ENCODE results near the gene CDH22.
A peak's percentile ranks its signal among the peaks of the same experiment; 100 is the strongest.

CDH22 gene

GRCh38 chr20:46328200-46328882, 20.0 kb upstream of the CDH22 start:
- DNase-seq (ENCODE audit: low read depth): no peak
- no peak for TF ChIP-seq CTCF (IDR thresholded peaks at IDR 0.05; ENCODE audit: low read depth, low read length, missing control alignments)
- H3K4me3 ChIP-seq (ENCODE audit: low read depth, low read length): no peak overlapping the region

GRCh38 chr20:46327557-46327956, 19.3 kb upstream of the CDH22 start:
- H3K4me3 ChIP-seq (ENCODE audit: low read depth, low read length): no peak overlapping the region
- no peak for DNase-seq (ENCODE audit: low read depth)
- no peak for TF ChIP-seq CTCF (IDR thresholded peaks at IDR 0.05; ENCODE audit: low read depth, low read length, missing control alignments)

GRCh38 chr20:46325789-46326188, 17.5 kb upstream of the CDH22 start:
- no peak for DNase-seq (ENCODE audit: low read depth)
- no peak overlapping the region for H3K4me3 ChIP-seq (ENCODE audit: low read depth, low read length)
- no peak for TF ChIP-seq CTCF (IDR thresholded peaks at IDR 0.05; ENCODE audit: low read depth, low read length, missing control alignments)

- H3K4me3 ChIP-seq (ENCODE audit: low read depth, low read length): no peak overlapping the region
- DNase-seq (ENCODE audit: low read depth): no peak
- peak; percentile 42 for TF ChIP-seq CTCF (IDR thresholded peaks at IDR 0.05; ENCODE audit: low read depth, low read length, missing control alignments)
These were observed 16.8 kb upstream of the CDH22 start for GRCh38 chr20:46324960-46325703.

- no peak for DNase-seq (ENCODE audit: low read depth)
- no peak for TF ChIP-seq CTCF (IDR thresholded peaks at IDR 0.05; ENCODE audit: low read depth, low read length, missing control alignments)
- H3K4me3 ChIP-seq (ENCODE audit: low read depth, low read length): no peak overlapping the region
These were observed 16.1 kb upstream of the CDH22 start for GRCh38 chr20:46324379-46324778.

GRCh38 chr20:46323557-46323956, 15.3 kb upstream of the CDH22 start:
- no peak for TF ChIP-seq CTCF (IDR thresholded peaks at IDR 0.05; ENCODE audit: low read depth, low read length, missing control alignments)
- no peak for DNase-seq (ENCODE audit: low read depth)
- H3K4me3 ChIP-seq (ENCODE audit: low read depth, low read length): no peak overlapping the region
